H1 (cell line): ENCODE measurements around the gene FHL5. TPM values are rescaled to one million over a fixed set of nuclear protein-coding genes. Genes with fewer than 3 reads are reported as not detected.

ENCODE experiments used
- CTCF ChIA-PET: fragments of 300-600 bp; sonication (Branson Sonifier 250); formaldehyde crosslinking; loops from one replicate; lab custom pipeline; 2021; ENCODE audit not compliant: partially characterized antibody; lab: Charles Lee
- POLR2A ChIA-PET: fragments of 300-600 bp; sonication (Branson Sonifier 250); formaldehyde crosslinking; loops from one replicate; lab custom pipeline; 2021; ENCODE audit warnings: inconsistent platforms; ENCODE audit not compliant: partially characterized antibody; lab: Charles Lee
- DNase-seq, 2 experiments: peaks; one replicate each; pipeline versions ENCODE4 v3.0.0 to v3.0.0-alpha.2; 2010 to 2022; ENCODE audit warnings: low spot score in 2 of 2, low read depth in 1 of 2, mixed read lengths in 1 of 2
- FAIRE-seq: peaks from 2 replicates; lab custom pipeline; 2011; peaks lifted over from hg19 to GRCh38; lab: Jason Lieb, UNC
- H2AFZ ChIP-seq: 2 replicates; pipeline ENCODE4 v1.8.1; 2012; ENCODE audit warnings: low read length, inconsistent platforms
- H2AK5ac ChIP-seq: 2 replicates; pipeline ENCODE4 v1.6.1; 2013; ENCODE audit warnings: low read depth, low read length
- H2BK120ac ChIP-seq: replicated peaks from 2 replicates; pipeline ENCODE3; 2013; ENCODE audit warnings: low read depth, low read length, inconsistent platforms
- H2BK12ac ChIP-seq: 2 replicates; pipeline ENCODE4 v1.6.1; 2013; ENCODE audit warnings: low read depth, low read length
- H2BK15ac ChIP-seq: 2 replicates; pipeline ENCODE4 v1.6.1; 2013; ENCODE audit warnings: low read length
- H2BK20ac ChIP-seq: 2 replicates; pipeline ENCODE4 v1.6.1; 2013; ENCODE audit warnings: low read length
- H2BK5ac ChIP-seq: 2 replicates; pipeline ENCODE4 v1.6.1; 2013; ENCODE audit warnings: low read depth, low read length
- H3K14ac ChIP-seq: 2 replicates; pipeline ENCODE4 v1.6.1; 2013; ENCODE audit warnings: inconsistent platforms; ENCODE audit not compliant: insufficient read length
- H3K18ac ChIP-seq: 2 replicates; pipeline ENCODE4 v1.6.1; 2013; ENCODE audit warnings: low read length; ENCODE audit errors: extremely low read depth
- H3K23ac ChIP-seq: 2 replicates; pipeline ENCODE4 v1.6.1; 2013; ENCODE audit warnings: inconsistent platforms; ENCODE audit not compliant: insufficient read length
- H3K23me2 ChIP-seq: 2 replicates; pipeline ENCODE4 v1.6.1; 2013; ENCODE audit warnings: low read depth, low read length
- H3K27ac ChIP-seq: 2 replicates; pipeline ENCODE4 v1.6.1; 2011; ENCODE audit warnings: low read depth, low read length, inconsistent platforms
- H3K27me3 ChIP-seq, 4 experiments: replicated peaks in 1 of 4; 1 replicate in 1 of 4; 2 replicates in 3 of 4; pipeline versions ENCODE4 v1.6.1 to v1.8.1; 2011 to 2013; ENCODE audit warnings: low read length in 3 of 4, mild to moderate bottlenecking in 3 of 4, inconsistent platforms in 2 of 4, mixed read lengths in 2 of 4, moderate library complexity in 1 of 4; ENCODE audit not compliant: control insufficient read depth in 3 of 4, insufficient read depth in 3 of 4; ENCODE audit errors: extremely low read depth in 1 of 4
- H3K36me3 ChIP-seq, 4 experiments: 2 replicates each; pipeline versions ENCODE4 v1.6.1 to v1.8.1; 2011 to 2013; ENCODE audit warnings: mild to moderate bottlenecking in 4 of 4, low read length in 3 of 4, moderate library complexity in 2 of 4, control low read depth in 1 of 4, inconsistent platforms in 1 of 4; ENCODE audit not compliant: insufficient read depth in 4 of 4, control insufficient read depth in 2 of 4
- H3K4ac ChIP-seq: replicated peaks from 2 replicates; pipeline ENCODE3; 2013; ENCODE audit warnings: low read length, low read depth, mixed read lengths, inconsistent platforms; ENCODE audit not compliant: insufficient read length
- H3K4me1 ChIP-seq, 4 experiments: replicated peaks in 1 of 4; 1 replicate in 1 of 4; 2 replicates in 3 of 4; pipeline versions ENCODE4 v1.6.1 to v1.8.1; 2011 to 2013; ENCODE audit warnings: low read length in 3 of 4, inconsistent platforms in 2 of 4, mixed read lengths in 1 of 4; ENCODE audit not compliant: insufficient read depth in 4 of 4, control insufficient read depth in 3 of 4
- H3K4me2 ChIP-seq, 2 experiments: 2 replicates each; pipeline versions ENCODE4 v1.6.1 to v1.8.1; 2011 to 2013; ENCODE audit warnings: low read depth in 2 of 2, low read length in 2 of 2, control low read depth in 1 of 2, inconsistent platforms in 1 of 2, mild to moderate bottlenecking in 1 of 2; ENCODE audit not compliant: insufficient read depth in 1 of 2
- H3K4me3 ChIP-seq, 4 experiments: fragments of 200-600, 300-600 bp in 1 of 4; sonication (generic), shearing (Covaris generic), sonication (Bioruptor Twin) in 1 of 4; 2 replicates each; pipeline versions ENCODE4 v1.5.1 to v1.8.1; 2011 to 2016; ENCODE audit warnings: low read length in 4 of 4, low read depth in 3 of 4, control low read depth in 2 of 4, inconsistent platforms in 2 of 4, mild to moderate bottlenecking in 2 of 4, mixed read lengths in 1 of 4, moderate library complexity in 1 of 4; ENCODE audit not compliant: insufficient read depth in 2 of 4; ENCODE audit errors: extremely low read depth in 1 of 4
- H3K56ac ChIP-seq: replicated peaks from 2 replicates; pipeline ENCODE3; 2013; ENCODE audit warnings: low read depth, mild to moderate bottlenecking, mixed read lengths, low read length, inconsistent platforms; ENCODE audit not compliant: insufficient read length
- H3K79me1 ChIP-seq: 2 replicates; pipeline ENCODE4 v1.6.1; 2013; ENCODE audit warnings: low read depth, low read length, control low read depth
- H3K79me2 ChIP-seq, 2 experiments: 2 replicates each; pipeline versions ENCODE4 v1.6.1 to v1.8.1; 2012 to 2013; ENCODE audit warnings: low read length in 2 of 2, mild to moderate bottlenecking in 2 of 2, inconsistent platforms in 1 of 2; ENCODE audit not compliant: insufficient read depth in 2 of 2, control insufficient read depth in 1 of 2
- H3K9ac ChIP-seq, 4 experiments: replicated peaks in 1 of 4; 1 replicate in 1 of 4; 2 replicates in 3 of 4; pipeline versions ENCODE4 v1.6.1 to v1.8.1; 2011 to 2013; ENCODE audit warnings: low read depth in 3 of 4, low read length in 3 of 4, control low read depth in 2 of 4, mild to moderate bottlenecking in 2 of 4, moderate library complexity in 2 of 4, inconsistent platforms in 1 of 4; ENCODE audit errors: extremely low read depth in 1 of 4
- H3K9me3 ChIP-seq, 2 experiments: 2 replicates each; pipeline versions ENCODE4 v1.6.1 to v1.8.1; 2012 to 2013; ENCODE audit warnings: mild to moderate bottlenecking in 2 of 2, moderate library complexity in 2 of 2, control low read depth in 1 of 2, inconsistent platforms in 1 of 2, low read depth in 1 of 2, low read length in 1 of 2, mixed read lengths in 1 of 2; ENCODE audit not compliant: insufficient read depth in 2 of 2
- H4K20me1 ChIP-seq, 2 experiments: replicated peaks in 1 of 2; 2 replicates each; pipeline versions ENCODE3 to v1.8.1; 2011 to 2013; ENCODE audit warnings: inconsistent platforms in 2 of 2, low read length in 2 of 2, mild to moderate bottlenecking in 1 of 2; ENCODE audit not compliant: insufficient read depth in 2 of 2, control insufficient read depth in 1 of 2
- H4K5ac ChIP-seq: 2 replicates; pipeline ENCODE4 v1.6.1; 2013; ENCODE audit warnings: low read length, low read depth, mixed read lengths, inconsistent platforms; ENCODE audit not compliant: insufficient read length
- H4K8ac ChIP-seq: 2 replicates; pipeline ENCODE4 v1.8.0; 2013; ENCODE audit warnings: mild to moderate bottlenecking, moderate library complexity, low read length, inconsistent platforms; ENCODE audit not compliant: insufficient read depth; ENCODE audit errors: extremely low read depth
- H4K91ac ChIP-seq: replicated peaks from 2 replicates; pipeline ENCODE3; 2013; ENCODE audit warnings: low read length, mixed read lengths, inconsistent platforms; ENCODE audit not compliant: insufficient read length
- ATF2 ChIP-seq: IDR thresholded peaks from 2 replicates; pipeline ENCODE4 v1.6.1; 2012; ENCODE audit warnings: low read length, inconsistent platforms
- BACH1 ChIP-seq: IDR thresholded peaks from 2 replicates; pipeline ENCODE4 v1.6.1; 2012; ENCODE audit warnings: low read length, improper control_type of control experiment
- EGR1 ChIP-seq: IDR thresholded peaks from 2 replicates; pipeline ENCODE4 v1.6.1; 2011; ENCODE audit warnings: low read depth, low read length, borderline replicate concordance
- MAX ChIP-seq: IDR thresholded peaks from 2 replicates; pipeline ENCODE4 v1.6.1; 2012; ENCODE audit warnings: inconsistent platforms
- RBBP5 ChIP-seq: IDR thresholded peaks from 2 replicates; pipeline ENCODE4 v1.7.1; 2012; ENCODE audit warnings: low read depth, mild to moderate bottlenecking, inconsistent platforms, low read length, moderate library complexity, borderline replicate concordance
- RFX5 ChIP-seq: IDR thresholded peaks from 2 replicates; pipeline ENCODE4 v1.6.1; 2011; ENCODE audit warnings: low read depth, low read length, improper control_type of control experiment, borderline replicate concordance
- TAF1 ChIP-seq: IDR thresholded peaks from 2 replicates; pipeline ENCODE4 v1.6.1; 2011; ENCODE audit warnings: mild to moderate bottlenecking, low read depth, low read length
- TCF12 ChIP-seq: IDR thresholded peaks from 2 replicates; pipeline ENCODE4 v1.6.1; 2011; ENCODE audit warnings: low read depth, mild to moderate bottlenecking, low read length
- ZNF274 ChIP-seq: IDR thresholded peaks from 2 replicates; pipeline ENCODE4 v1.7.0; 2012; ENCODE audit warnings: low read length, borderline replicate concordance; ENCODE audit errors: extremely low read depth
- WGBS, 2 experiments: shearing (Covaris generic) in 1 of 2; methylation state at CpG; one replicate each; pipeline versions ENCODE4 v1.1.6 to v1.1.7; 2013 to 2015; ENCODE audit warnings: low lambda C conversion rate in 2 of 2, mixed read lengths in 2 of 2, inconsistent platforms in 1 of 2, low coverage in 1 of 2, missing lambda C conversion rate in 1 of 2; ENCODE audit not compliant: insufficient replicate concordance in 2 of 2, insufficient coverage in 1 of 2, insufficient read length in 1 of 2; ENCODE audit errors: extremely low coverage in 1 of 2, missing lambda C conversion rate in 1 of 2; 5-methylcytosine and 5-hydroxymethylcytosine counted together
- polyA plus RNA-seq, 7 experiments: library from polyadenylated mRNA; depleted of rRNA in 3 of 7; stranded (reverse) in 5 of 7; unstranded in 2 of 7; fragments of >200 nt in 5 of 7; fragments of 200-250 nt in 2 of 7; gene quantifications; 1 replicate in 5 of 7; 2 replicates in 1 of 7; 4 replicates in 1 of 7; pipeline versions ENCODE4 v1.2.1 to v1.2.3, GENCODE V29; 2011 to 2013; ENCODE audit warnings: missing spikeins in 2 of 7, mixed read lengths in 2 of 7
- total RNA-seq: library from RNA; stranded (reverse); fragmentation: NEBNext Ultra II Directional; extraction: Animal tissue kit (Norgen Biotek cat#: 25700); gene quantifications from 2 replicates; pipeline ENCODE4 v1.2.1, GENCODE V29; 2021

FHL5 gene
- total and polyA plus RNA-seq, 2 of the 8 experiments (the other 6 are each of a cell fraction or from before 2014, with no cell fraction given) = not detected

- ChIA-PET POLR2A (no interaction called here), CTCF (no interaction called here)
- no peak overlapping the region for H3K14ac ChIP-seq
- no peaks in the 10 kb centered on the region for H3K4me1 ChIP-seq
- H3K23me2 ChIP-seq = no peaks in the 10 kb centered on the region; the same call in 1 of the 2 replicates
- no peak overlapping the region for H3K4me3 ChIP-seq
- no peak overlapping the region for H3K56ac ChIP-seq
- no peak overlapping the region for H2BK5ac ChIP-seq
- no peak overlapping the region for H3K4ac ChIP-seq
- H3K27ac ChIP-seq = no peak overlapping the region
- H4K91ac ChIP-seq = no peak overlapping the region
- no peak overlapping the region for H2BK20ac ChIP-seq
- no peaks in the 10 kb centered on the region for H3K79me1 ChIP-seq
- 86% methylated on average over 5 of the region's 5 CpGs; no CpG with 5 or more reads in 1 of the 2 experiments for WGBS, 2 experiments
- no peak overlapping the region for H2BK120ac ChIP-seq
- no peaks in the 10 kb centered on the region for H3K27me3 ChIP-seq
- H2BK12ac ChIP-seq = no peak overlapping the region
- no peak overlapping the region for H2AK5ac ChIP-seq
- H3K79me2 ChIP-seq = no peaks in the 10 kb centered on the region
- no peak overlapping the region for H3K23ac ChIP-seq
- no peaks in the 10 kb centered on the region for H3K36me3 ChIP-seq
- TF ChIP-seq EGR1 (no peak), TAF1 (no peak), ZNF274 (no peak), MAX (no peak), BACH1 (no peak), RBBP5 (no peak), TCF12 (no peak), ATF2 (no peak), RFX5 (no peak)
- no peak overlapping the region for H4K5ac ChIP-seq
- no peaks in the 10 kb centered on the region for H4K20me1 ChIP-seq
- FAIRE-seq (no peak), DNase-seq (no peak)
- no peak overlapping the region for H3K9ac ChIP-seq
- H3K9me3 ChIP-seq = no peaks in the 10 kb centered on the region
- no peak overlapping the region for H3K4me2 ChIP-seq
- H2BK15ac ChIP-seq = no peak overlapping the region
- no peak overlapping the region for H2AFZ ChIP-seq
- no peak overlapping the region for H3K18ac ChIP-seq
- H4K8ac ChIP-seq = no peak overlapping the region
Observed at GRCh38 chr6:96645106-96645505, 82.2 kb downstream of the FHL5 start.
